Neural cell (in vitro differentiated cells): ENCODE results near the gene KREMEN2. TPM values are rescaled to one million over a fixed set of nuclear protein-coding genes. Genes with fewer than 3 reads are reported as not detected.

Source experiments
- H2AFZ ChIP-seq: fragments of 200-600, 300-800 bp; sonication (generic), shearing (Covaris generic); 2 replicates; pipeline ENCODE4 v1.6.0; 2014; ENCODE audit warnings: low read depth, mild to moderate bottlenecking, antibody characterized with exemption, low read length, moderate library complexity
- H3F3A ChIP-seq: fragments of 200-600 bp; shearing (Covaris generic); 2 replicates; pipeline ENCODE4 v1.6.1; 2016; ENCODE audit warnings: mild to moderate bottlenecking, moderate library complexity, mixed read lengths, antibody characterized with exemption, low read length; ENCODE audit not compliant: insufficient read depth, poor library complexity, severe bottlenecking
- H3K27ac ChIP-seq: fragments of 200-600, 300-800 bp; sonication (generic), shearing (Covaris generic); 2 replicates; pipeline ENCODE4 v1.5.1; 2014; ENCODE audit warnings: mild to moderate bottlenecking, low read length, moderate library complexity
- H3K27me3 ChIP-seq: fragments of 300-800, 200-600 bp; sonication (generic), shearing (Covaris generic); 2 replicates; pipeline ENCODE4 v1.6.0; 2014; ENCODE audit warnings: mild to moderate bottlenecking, low read depth, low read length, moderate library complexity; ENCODE audit not compliant: insufficient read depth
- H3K36me3 ChIP-seq: fragments of 300-800, 200-600 bp; sonication (generic), shearing (Covaris generic); 2 replicates; pipeline ENCODE4 v1.5.1; 2014; ENCODE audit warnings: mild to moderate bottlenecking, antibody characterized with exemption, low read length, moderate library complexity; ENCODE audit not compliant: insufficient read depth
- H3K4me2 ChIP-seq: fragments of 300-800, 200-600 bp; sonication (generic), shearing (Covaris generic); 2 replicates; pipeline ENCODE4 v1.6.0; 2014; ENCODE audit warnings: mild to moderate bottlenecking, low read length
- H3K4me3 ChIP-seq: fragments of 300-800, 200-600 bp; sonication (generic), shearing (Covaris generic); 2 replicates; pipeline ENCODE4 v1.5.1; 2014; ENCODE audit warnings: mild to moderate bottlenecking, low read length, moderate library complexity
- H3K79me2 ChIP-seq: fragments of 200-600 bp; shearing (Covaris generic); replicated peaks from 2 replicates; pipeline ENCODE4 v1.6.0; 2014; ENCODE audit warnings: mild to moderate bottlenecking, low read length, moderate library complexity; ENCODE audit not compliant: insufficient read depth
- H3K9ac ChIP-seq: fragments of 300-800, 200-600 bp; sonication (generic), shearing (Covaris generic); 2 replicates; pipeline ENCODE4 v1.6.1; 2016; ENCODE audit warnings: mild to moderate bottlenecking, low read length, mixed read lengths
- H3K9me2 ChIP-seq: fragments of 200-600 bp; shearing (Covaris generic); 2 replicates; pipeline ENCODE4 v1.6.1; 2016; ENCODE audit warnings: mild to moderate bottlenecking, low read length, mixed read lengths; ENCODE audit not compliant: insufficient read depth
- H3K9me3 ChIP-seq: fragments of 200-600, 300-800 bp; sonication (generic), shearing (Covaris generic); 2 replicates; pipeline ENCODE4 v1.6.1; 2016; ENCODE audit warnings: mild to moderate bottlenecking, mixed run types, low read length, moderate library complexity, mixed read lengths
- H4K20me1 ChIP-seq: fragments of 200-600 bp; shearing (Covaris generic); 2 replicates; pipeline ENCODE4 v1.6.1; 2016; ENCODE audit warnings: mild to moderate bottlenecking, mixed run types; ENCODE audit not compliant: insufficient read depth
- CTCF ChIP-seq: fragments of 450-650 bp; IDR thresholded peaks from 2 replicates; pipeline ENCODE4 v1.5.1; 2014; ENCODE audit warnings: antibody characterized with exemption, mild to moderate bottlenecking, moderate library complexity; ENCODE audit not compliant: poor library complexity, severe bottlenecking
- EP300 ChIP-seq: fragments of 450-650 bp; conservative IDR thresholded peaks from 2 replicates; pipeline ENCODE4 v1.6.1; 2014; ENCODE audit warnings: antibody characterized with exemption, mild to moderate bottlenecking, moderate library complexity; ENCODE audit not compliant: poor library complexity, severe bottlenecking
- EZH2 ChIP-seq: fragments of 200-600, 300-800 bp; shearing (Covaris generic), sonication (generic); IDR thresholded peaks from 2 replicates; pipeline ENCODE4 v1.6.1; 2014; ENCODE audit warnings: antibody characterized with exemption, low read length, borderline replicate concordance, mild to moderate bottlenecking; ENCODE audit not compliant: insufficient read depth, poor library complexity, severe bottlenecking
- MXI1 ChIP-seq: fragments of 450-650 bp; conservative IDR thresholded peaks from 2 replicates; pipeline ENCODE4 v1.6.1; 2014; ENCODE audit warnings: antibody characterized with exemption, mild to moderate bottlenecking; ENCODE audit not compliant: poor library complexity, severe bottlenecking
- POLR2AphosphoS5 ChIP-seq: IDR thresholded peaks from 2 replicates; pipeline ENCODE4 v1.6.1; 2012
- RAD21 ChIP-seq: fragments of 450-650 bp; conservative IDR thresholded peaks from 2 replicates; pipeline ENCODE4 v1.6.1; 2014; ENCODE audit warnings: antibody characterized with exemption, mild to moderate bottlenecking, moderate library complexity
- REST ChIP-seq: IDR thresholded peaks from 2 replicates; pipeline ENCODE4 v1.6.1; 2012; ENCODE audit warnings: borderline replicate concordance
- SMC3 ChIP-seq: fragments of 450-650 bp; conservative IDR thresholded peaks from 2 replicates; pipeline ENCODE4 v1.6.1; 2014; ENCODE audit warnings: antibody characterized with exemption, mild to moderate bottlenecking, moderate library complexity; ENCODE audit not compliant: poor library complexity
- TAF1 ChIP-seq: IDR thresholded peaks from 2 replicates; pipeline ENCODE4 v1.6.1; 2012; ENCODE audit warnings: low read depth
- polyA plus RNA-seq: library from polyadenylated mRNA; depleted of rRNA; stranded (reverse); fragments of >200 nt; gene quantifications from 2 replicates; pipeline ENCODE4 v1.2.3, GENCODE V29; 2014

Gene KREMEN2
- polyA plus RNA-seq, 1 donor from 2014 or later: 0.71 TPM

GRCh38 chr16:2973605-2974318 is 9.7 kb downstream of the KREMEN2 start:
- no peak overlapping the region for H3K27ac ChIP-seq
- no peaks in the 10 kb centered on the region for H3K36me3 ChIP-seq
- H3K4me3 ChIP-seq: no peak overlapping the region
- no peaks in the 10 kb centered on the region for H3K27me3 ChIP-seq
- no peaks in the 10 kb centered on the region for H3K79me2 ChIP-seq
- TF ChIP-seq CTCF (no peak), EZH2 (no peak), RAD21 (no peak), EP300 (no peak), TAF1 (no peak), REST (no peak), MXI1 (no peak), SMC3 (no peak), POLR2AphosphoS5 (no peak)
- H4K20me1 ChIP-seq: no peaks in the 10 kb centered on the region
- H3K9me3 ChIP-seq: no peaks in the 10 kb centered on the region
- no peak overlapping the region for H3K4me2 ChIP-seq
- no peaks in the 10 kb centered on the region for H3F3A ChIP-seq
- no peak overlapping the region for H3K9ac ChIP-seq
- no peaks in the 10 kb centered on the region for H3K9me2 ChIP-seq
- no peak overlapping the region for H2AFZ ChIP-seq

GRCh38 chr16:2974319-2975056 is 10.4 kb downstream of the KREMEN2 start:
- no peak overlapping the region for H2AFZ ChIP-seq

More at GRCh38 chr16:2974319-2975056, 10.4 kb downstream of the KREMEN2 start:
- no peak overlapping the region for H3K27ac ChIP-seq
- H3K9me2 ChIP-seq: no peaks in the 10 kb centered on the region
- H3K9ac ChIP-seq: no peak overlapping the region
- H3K27me3 ChIP-seq: no peaks in the 10 kb centered on the region
- H3F3A ChIP-seq: no peaks in the 10 kb centered on the region
- H3K36me3 ChIP-seq: no peaks in the 10 kb centered on the region
- no peak overlapping the region for H3K4me2 ChIP-seq
- no peaks in the 10 kb centered on the region for H3K79me2 ChIP-seq
- no peaks in the 10 kb centered on the region for H3K9me3 ChIP-seq
- no peaks in the 10 kb centered on the region for H4K20me1 ChIP-seq
- TF ChIP-seq EZH2: no peak
- no peak for TF ChIP-seq EP300
- TF ChIP-seq REST: no peak
- no peak for TF ChIP-seq POLR2AphosphoS5
- TF ChIP-seq SMC3: no peak
- H3K4me3 ChIP-seq: no peak overlapping the region
